ENCODE results near the gene ARHGAP24.

Gene ARHGAP24

DNA sequence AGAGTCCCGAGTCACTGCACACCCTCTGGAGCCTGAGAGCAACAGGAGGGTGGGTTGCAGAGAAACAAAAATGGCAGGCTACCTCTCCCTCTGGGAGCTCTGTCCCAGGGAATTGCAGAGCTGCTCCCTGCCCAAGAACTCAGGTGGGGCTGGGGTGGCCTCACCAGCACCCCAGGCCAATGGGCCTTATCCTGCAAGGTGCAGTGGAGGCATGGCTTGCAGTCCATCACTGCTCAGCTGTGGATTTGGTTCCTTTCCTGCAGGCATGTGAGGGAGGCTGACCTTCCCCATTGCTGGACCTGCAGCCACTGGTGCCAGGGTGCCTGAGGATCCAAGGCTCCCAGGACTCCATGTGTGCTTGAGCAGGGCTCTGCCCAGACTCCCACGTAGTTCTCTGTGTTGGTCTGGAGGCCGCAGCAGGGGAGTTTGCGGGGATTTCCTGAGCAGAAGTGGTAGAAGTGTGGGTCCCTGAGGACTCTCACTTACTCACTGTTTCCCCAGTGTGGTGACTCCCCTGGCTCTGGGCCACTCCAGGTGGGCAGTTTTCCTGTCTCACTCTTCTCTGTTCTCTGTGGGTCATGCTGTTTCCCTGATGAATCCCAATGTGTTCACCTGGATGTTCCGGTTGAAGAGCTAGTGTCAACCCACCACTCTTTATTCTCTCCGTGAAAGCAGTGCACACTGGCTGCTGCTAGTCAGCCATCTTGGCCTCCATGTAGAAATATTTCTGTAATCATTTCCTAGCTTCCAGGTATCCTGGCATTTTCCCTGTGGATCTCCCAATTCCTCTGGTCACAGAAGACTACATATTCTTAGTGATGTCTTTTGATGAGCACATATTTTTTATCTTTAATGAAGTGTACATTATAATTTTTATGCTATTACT is 82.3 kb downstream of the ARHGAP24 start:
- Histone ChIP-seq H3K79me2 (ENCODE audit: insufficient read depth, low read length) (peaks cover 44% of the 10 kb centered on the region; the same call in 1 of the 2 replicates), H3K4me3 (ENCODE audit: insufficient read depth, low read length, poor library complexity, severe bottlenecking) (no peak overlapping the region), H3K27me3 (ENCODE audit: low read length) (no peaks in the 10 kb centered on the region), H3K9ac (ENCODE audit: low read length) (peak overlapping the region; percentile 56), H3K27ac (ENCODE audit: low read depth, low read length) (peak overlapping the region; percentile 99), H3K9me3 (ENCODE audit: insufficient read depth, low read length) (no peaks in the 10 kb centered on the region), H3K36me3 (ENCODE audit: low read length) (0 out of 2 replicates have a peak, but pooled peaks cover 3% of the 10 kb centered on the region), H3F3A (ENCODE audit: insufficient read depth) (peaks cover 15% of the 10 kb centered on the region), H4K20me1 (ENCODE audit: low read depth, low read length) (no peaks in the 10 kb centered on the region), H3K4me2 (ENCODE audit: low read depth, low read length, poor library complexity, severe bottlenecking) (peak overlapping the region; percentile 63), H2AFZ (ENCODE audit: low read depth, low read length, severe bottlenecking) (no peak overlapping the region), H3K9me2 (replicated peaks; ENCODE audit: insufficient read depth, low read length) (no peaks in the 10 kb centered on the region)
- TF ChIP-seq EZH2phosphoT487 (conservative IDR thresholded peaks at IDR 0.05; ENCODE audit: low read length) (no peak), CTCF (IDR thresholded peaks at IDR 0.05; ENCODE audit: insufficient read depth, low read length, poor library complexity, severe bottlenecking) (no peak)

GRCh38 chr4:85565761-85566480 is 91.0 kb downstream of the ARHGAP24 start:
- H2AFZ ChIP-seq (ENCODE audit: low read depth, low read length, severe bottlenecking) = no peak overlapping the region
- H3K4me3 ChIP-seq (ENCODE audit: insufficient read depth, low read length, poor library complexity, severe bottlenecking) = no peak overlapping the region
- no peaks in the 10 kb centered on the region for H4K20me1 ChIP-seq (ENCODE audit: low read depth, low read length)
- H3K36me3 ChIP-seq (ENCODE audit: low read length) = no peaks in the 10 kb centered on the region
- H3K27me3 ChIP-seq (ENCODE audit: low read length) = no peaks in the 10 kb centered on the region
- H3K9me2 ChIP-seq (replicated peaks; ENCODE audit: insufficient read depth, low read length) = no peaks in the 10 kb centered on the region
- H3K27ac ChIP-seq (ENCODE audit: low read depth, low read length) = peak overlapping the region; percentile 23; the same call in 1 of the 2 replicates
- peak overlapping the region; percentile 7 for H3K4me2 ChIP-seq (ENCODE audit: low read depth, low read length, poor library complexity, severe bottlenecking)
- H3K79me2 ChIP-seq (ENCODE audit: insufficient read depth, low read length) = peaks cover 32% of the 10 kb centered on the region
- TF ChIP-seq EZH2phosphoT487 (conservative IDR thresholded peaks at IDR 0.05; ENCODE audit: low read length) = no peak
- TF ChIP-seq CTCF (IDR thresholded peaks at IDR 0.05; ENCODE audit: insufficient read depth, low read length, poor library complexity, severe bottlenecking) = no peak
- H3F3A ChIP-seq (ENCODE audit: insufficient read depth) = no peaks in the 10 kb centered on the region
- no peak overlapping the region for H3K9ac ChIP-seq (ENCODE audit: low read length)
- H3K9me3 ChIP-seq (ENCODE audit: insufficient read depth, low read length) = no peaks in the 10 kb centered on the region

DNA sequence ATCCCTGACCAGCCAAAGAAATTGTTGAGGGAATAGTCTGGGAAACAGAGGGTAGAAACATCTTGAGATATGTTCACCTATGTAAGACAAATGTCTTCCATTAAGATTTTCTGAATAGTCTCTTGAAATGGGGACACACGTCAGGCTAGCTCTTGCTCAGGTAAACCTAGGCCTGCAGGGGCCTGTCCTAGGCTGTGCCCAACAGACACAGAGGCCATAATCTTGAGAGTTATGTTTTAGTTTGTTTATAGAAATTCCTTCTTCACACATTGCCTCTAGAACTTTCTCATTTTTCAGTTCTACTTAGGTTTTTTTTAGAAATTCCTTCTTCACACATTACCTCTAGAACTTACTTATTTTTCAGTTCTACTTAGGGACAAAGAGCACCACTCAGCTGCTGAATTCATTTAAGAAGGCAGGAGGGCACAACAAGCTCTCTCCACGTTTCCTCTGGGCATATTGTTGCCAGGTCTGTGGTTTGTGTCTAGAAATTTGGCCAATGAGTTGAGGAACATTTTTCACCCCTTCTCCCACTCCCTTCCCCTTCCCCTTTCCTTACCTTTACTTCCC is 94.9 kb downstream of the ARHGAP24 start:
- Histone ChIP-seq H3K9ac (ENCODE audit: low read length) (no peak overlapping the region), H3K9me3 (ENCODE audit: insufficient read depth, low read length) (no peaks in the 10 kb centered on the region), H3K36me3 (ENCODE audit: low read length) (peaks cover 5% of the 10 kb centered on the region; the same call in 1 of the 2 replicates), H3K27ac (ENCODE audit: low read depth, low read length) (no peak overlapping the region; the same call in 1 of the 2 replicates), H3F3A (ENCODE audit: insufficient read depth) (no peaks in the 10 kb centered on the region; the same call in 1 of the 2 replicates), H3K9me2 (replicated peaks; ENCODE audit: insufficient read depth, low read length) (no peaks in the 10 kb centered on the region), H3K4me3 (ENCODE audit: insufficient read depth, low read length, poor library complexity, severe bottlenecking) (no peak overlapping the region), H3K4me2 (ENCODE audit: low read depth, low read length, poor library complexity, severe bottlenecking) (peak overlapping the region; percentile 33), H3K79me2 (ENCODE audit: insufficient read depth, low read length) (peaks cover 25% of the 10 kb centered on the region), H4K20me1 (ENCODE audit: low read depth, low read length) (no peaks in the 10 kb centered on the region), H3K27me3 (ENCODE audit: low read length) (no peaks in the 10 kb centered on the region), H2AFZ (ENCODE audit: low read depth, low read length, severe bottlenecking) (no peak overlapping the region)
- TF ChIP-seq CTCF (IDR thresholded peaks at IDR 0.05; ENCODE audit: insufficient read depth, low read length, poor library complexity, severe bottlenecking) = no peak
- TF ChIP-seq EZH2phosphoT487 (conservative IDR thresholded peaks at IDR 0.05; ENCODE audit: low read length) = no peak
